ENCODE results near the gene UGT2A1. TPM values are rescaled to one million over a fixed set of nuclear protein-coding genes. Genes with fewer than 3 reads are reported as not detected.

Gene UGT2A1
- total RNA-seq, 4 donors from 2014 or later: not detected

GRCh38 chr4:69650872-69651271 lies 2.2 kb downstream of the UGT2A1 start:
- no peaks in the 10 kb centered on the region for H3K4me1 ChIP-seq
- DNase-seq: no peak
- no peaks in the 10 kb centered on the region for H3K9me3 ChIP-seq
- no peak overlapping the region for H3K4me3 ChIP-seq (replicated peaks in 1 of 3)
- H3K27ac ChIP-seq: no peak overlapping the region
- H3K36me3 ChIP-seq: no peaks in the 10 kb centered on the region
- intact Hi-C loops (cut with DNase I): no loop called here
- TF ChIP-seq POLR2A (IDR thresholded peaks at IDR 0.05) (no peak), CTCF (IDR thresholded peaks at IDR 0.05) (no peak)
- H3K27me3 ChIP-seq: no peaks in the 10 kb centered on the region
- WGBS, 2 donors: 58 to 86% methylated on average over 3 of the region's 3 CpGs

DNA sequence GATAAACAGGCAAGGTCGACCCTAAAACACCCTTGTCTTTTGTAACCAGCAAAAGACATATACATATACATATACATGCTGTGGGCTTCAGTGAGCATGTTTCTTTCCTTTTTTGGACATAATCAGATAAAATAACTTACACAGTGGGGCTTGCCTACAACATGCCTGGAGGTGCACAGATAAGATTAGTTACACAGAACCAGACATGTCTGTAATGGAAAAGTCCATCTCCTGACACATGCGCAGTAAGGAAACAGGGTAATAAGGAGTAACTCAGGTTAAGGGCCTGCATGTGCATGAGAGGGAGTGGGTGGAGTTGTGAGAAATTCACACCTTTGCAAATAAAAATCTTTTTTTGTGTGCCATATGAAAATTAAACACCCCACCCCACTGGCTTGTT lies 3.4 kb downstream of the UGT2A1 start:
- Histone ChIP-seq H3K4me1 (no peaks in the 10 kb centered on the region), H3K27me3 (no peaks in the 10 kb centered on the region), H3K4me3 (replicated peaks in 1 of 3) (no peak overlapping the region), H3K27ac (no peak overlapping the region), H3K9me3 (no peaks in the 10 kb centered on the region), H3K36me3 (no peaks in the 10 kb centered on the region)
- DNase-seq: no peak
- WGBS, 2 donors: 76 to 86% methylated on average over 2 of the region's 2 CpGs
- no peak for TF ChIP-seq POLR2A (IDR thresholded peaks at IDR 0.05)
- TF ChIP-seq CTCF (IDR thresholded peaks at IDR 0.05): no peak
- intact Hi-C loops (cut with DNase I): no loop called here

- no peaks in the 10 kb centered on the region for H3K27me3 ChIP-seq
- intact Hi-C loops (cut with DNase I): no loop called here
- H3K9me3 ChIP-seq: no peaks in the 10 kb centered on the region
- WGBS, 2 donors: 59% methylated on average over 1 of the region's 1 CpG
- DNase-seq: no peak
- TF ChIP-seq POLR2A (IDR thresholded peaks at IDR 0.05) (no peak), CTCF (IDR thresholded peaks at IDR 0.05) (no peak)
- no peak overlapping the region for H3K27ac ChIP-seq
- H3K4me1 ChIP-seq: no peaks in the 10 kb centered on the region
- H3K4me3 ChIP-seq (replicated peaks in 1 of 3): no peak overlapping the region
- H3K36me3 ChIP-seq: no peaks in the 10 kb centered on the region
These were observed 3.8 kb downstream of the UGT2A1 start for GRCh38 chr4:69649207-69649606.

GRCh38 chr4:69642961-69643360 lies 10.1 kb downstream of the UGT2A1 start:
- no peak for DNase-seq
- Histone ChIP-seq H3K9me3 (no peaks in the 10 kb centered on the region), H3K4me1 (no peaks in the 10 kb centered on the region), H3K4me3 (replicated peaks in 1 of 3) (no peak overlapping the region), H3K36me3 (no peaks in the 10 kb centered on the region), H3K27me3 (no peaks in the 10 kb centered on the region), H3K27ac (no peak overlapping the region)
- WGBS, 2 donors: 89 to 90% methylated on average over 2 of the region's 2 CpGs
- TF ChIP-seq CTCF (IDR thresholded peaks at IDR 0.05) (no peak), POLR2A (IDR thresholded peaks at IDR 0.05) (no peak)
- intact Hi-C loops (cut with DNase I): no loop called here

DNA sequence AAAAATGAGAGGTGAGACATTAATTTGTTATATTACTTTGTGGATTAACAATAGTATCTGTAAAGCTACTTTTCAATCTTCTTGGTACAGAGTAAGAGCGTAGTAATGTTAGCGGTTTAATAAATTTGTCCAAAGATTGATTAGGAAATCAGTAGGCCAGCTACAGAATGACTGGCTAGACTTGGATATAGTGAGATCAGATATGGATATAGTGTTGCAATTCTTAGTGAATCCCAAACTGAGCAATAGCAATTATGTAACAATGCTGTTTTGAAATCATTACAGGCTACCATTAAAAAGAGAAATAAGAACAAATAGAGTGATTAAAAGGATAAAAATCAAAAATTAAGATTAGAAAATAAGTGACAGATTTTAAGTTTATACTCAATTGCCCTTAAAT lies 12.8 kb downstream of the UGT2A1 start:
- H3K27ac ChIP-seq: no peak overlapping the region
- no peaks in the 10 kb centered on the region for H3K4me1 ChIP-seq
- TF ChIP-seq CTCF (IDR thresholded peaks at IDR 0.05): no peak
- no peak for TF ChIP-seq POLR2A (IDR thresholded peaks at IDR 0.05)

More for the DNA sequence above, 12.8 kb downstream of the UGT2A1 start:
- Histone ChIP-seq H3K27me3 (no peaks in the 10 kb centered on the region), H3K36me3 (no peaks in the 10 kb centered on the region), H3K4me3 (replicated peaks in 1 of 3) (no peak overlapping the region), H3K9me3 (no peaks in the 10 kb centered on the region)
- no peak for DNase-seq
- WGBS, 2 donors: 95 to 96% methylated on average over 2 of the region's 2 CpGs
- intact Hi-C loops (cut with DNase I): no loop called here
